HEK293 (cell line): ENCODE results near the gene DYNLT2.
"Not testable (repeated sequence)": the region's sequence is repeated elsewhere in the genome, so short reads cannot be mapped to it uniquely, and the experiment has no call there.

Source experiments
- CTCF ChIA-PET: fragments of 350-600 bp; formaldehyde crosslinking; extraction: SDS; loops from one replicate; lab custom pipeline; 2021; ENCODE audit warnings: antibody characterized with exemption; lab: Yijun Ruan, JAX
- POLR2A ChIA-PET: fragments of 300-600 bp; formaldehyde crosslinking; extraction: SDS; loops from one replicate; lab custom pipeline; 2020; ENCODE audit warnings: antibody characterized with exemption, inconsistent platforms; lab: Yijun Ruan, JAX
- H3K27ac ChIP-seq: fragments of 200-500 bp; sonication (Bioruptor generic); 2 replicates; pipeline ENCODE4 v1.5.1; 2014; ENCODE audit warnings: low read depth, low read length, control low read depth, inconsistent platforms; ENCODE audit errors: extremely low read depth
- H3K36me3 ChIP-seq, 2 experiments: fragments of 200-500 bp in 1 of 2; sonication (Bioruptor generic) in 1 of 2; 1 replicate in 1 of 2; 2 replicates in 1 of 2; pipeline ENCODE4 v1.5.1; 2014 to 2017; ENCODE audit warnings: inconsistent platforms in 2 of 2, low read length in 2 of 2; ENCODE audit not compliant: control insufficient read depth in 2 of 2, insufficient read depth in 1 of 2
- H3K4me1 ChIP-seq: fragments of 200-500 bp; sonication (Bioruptor generic); 2 replicates; pipeline ENCODE4 v1.5.1; 2014; ENCODE audit warnings: mild to moderate bottlenecking, low read length, inconsistent platforms; ENCODE audit not compliant: control insufficient read depth, insufficient read depth
- H3K4me3 ChIP-seq: 2 replicates; pipeline ENCODE4 v1.5.1; 2011; ENCODE audit warnings: low read depth, mild to moderate bottlenecking, control low read depth, low read length, moderate library complexity
- H3K9me3 ChIP-seq: fragments of 200-500 bp; sonication (Bioruptor generic); 2 replicates; pipeline ENCODE4 v1.5.1; 2014; ENCODE audit warnings: low read depth, low read length, inconsistent platforms; ENCODE audit not compliant: control insufficient read depth, insufficient read depth
- PRDM1 ChIP-seq: fragments of 450-650 bp; formaldehyde crosslinking; IDR thresholded peaks from 2 replicates; pipeline ENCODE4; 2016; ENCODE audit warnings: missing biosample characterization, missing genetic modification characterization
- TRIM28 ChIP-seq: IDR thresholded peaks from 2 replicates; pipeline ENCODE4 v1.6.1; 2011; ENCODE audit warnings: low read length, control low read depth, borderline replicate concordance
- ZBTB48 ChIP-seq: fragments of 450-650 bp; formaldehyde crosslinking; IDR thresholded peaks from 2 replicates; pipeline ENCODE4 v1.5.1; 2016; ENCODE audit warnings: missing biosample characterization, missing genetic modification characterization
- ZNF112 ChIP-seq: fragments of 450-650 bp; formaldehyde crosslinking; IDR thresholded peaks from 2 replicates; pipeline ENCODE4 v1.5.0; 2017; ENCODE audit warnings: missing biosample characterization, missing genetic modification characterization
- ZNF174 ChIP-seq: fragments of 450-650 bp; formaldehyde crosslinking; IDR thresholded peaks from 2 replicates; pipeline ENCODE4 v1.5.0; 2017; ENCODE audit warnings: missing biosample characterization, mild to moderate bottlenecking, missing genetic modification characterization
- ZNF221 ChIP-seq: fragments of 450-650 bp; formaldehyde crosslinking; IDR thresholded peaks from 2 replicates; pipeline ENCODE4 v1.5.1; 2017; ENCODE audit warnings: missing biosample characterization, missing genetic modification characterization, borderline replicate concordance
- ZNF341 ChIP-seq: fragments of 450-650 bp; formaldehyde crosslinking; IDR thresholded peaks from 2 replicates; pipeline ENCODE4; 2016; ENCODE audit warnings: low read depth, missing biosample characterization, missing genetic modification characterization
- ZNF660 ChIP-seq: fragments of 450-650 bp; IDR thresholded peaks from 2 replicates; pipeline ENCODE4 v1.5.1; 2018; ENCODE audit warnings: missing biosample characterization, mild to moderate bottlenecking, missing genetic modification characterization
- ZNF792 ChIP-seq: fragments of 450-650 bp; formaldehyde crosslinking; IDR thresholded peaks from 2 replicates; pipeline ENCODE4 v1.5.1; 2016; ENCODE audit warnings: missing biosample characterization, missing genetic modification characterization
- TF ChIP-seq, protein P1 (sequence below): fragments of 450-650 bp; formaldehyde crosslinking; IDR thresholded peaks from 2 replicates; pipeline ENCODE4 v1.5.1; 2016; ENCODE audit warnings: missing biosample characterization, missing genetic modification characterization
- TF ChIP-seq, protein P2 (sequence below): fragments of 450-650 bp; formaldehyde crosslinking; IDR thresholded peaks from 2 replicates; pipeline ENCODE4 v1.5.1; 2017; ENCODE audit warnings: missing biosample characterization, missing genetic modification characterization
- TF ChIP-seq, protein P3 (sequence below): fragments of 450-650 bp; formaldehyde crosslinking; IDR thresholded peaks from 2 replicates; pipeline ENCODE4 v1.5.1; 2016; ENCODE audit warnings: missing biosample characterization, missing genetic modification characterization
- TF ChIP-seq, protein P4 (sequence below): fragments of 450-650 bp; formaldehyde crosslinking; IDR thresholded peaks from 2 replicates; pipeline ENCODE4 v1.5.1; 2016; ENCODE audit warnings: missing biosample characterization, missing genetic modification characterization
- TF ChIP-seq, protein P5 (sequence below): fragments of 450-650 bp; formaldehyde crosslinking; IDR thresholded peaks from 2 replicates; pipeline ENCODE4 v1.5.1; 2017; ENCODE audit warnings: missing biosample characterization, missing genetic modification characterization

Gene DYNLT2

DNA sequence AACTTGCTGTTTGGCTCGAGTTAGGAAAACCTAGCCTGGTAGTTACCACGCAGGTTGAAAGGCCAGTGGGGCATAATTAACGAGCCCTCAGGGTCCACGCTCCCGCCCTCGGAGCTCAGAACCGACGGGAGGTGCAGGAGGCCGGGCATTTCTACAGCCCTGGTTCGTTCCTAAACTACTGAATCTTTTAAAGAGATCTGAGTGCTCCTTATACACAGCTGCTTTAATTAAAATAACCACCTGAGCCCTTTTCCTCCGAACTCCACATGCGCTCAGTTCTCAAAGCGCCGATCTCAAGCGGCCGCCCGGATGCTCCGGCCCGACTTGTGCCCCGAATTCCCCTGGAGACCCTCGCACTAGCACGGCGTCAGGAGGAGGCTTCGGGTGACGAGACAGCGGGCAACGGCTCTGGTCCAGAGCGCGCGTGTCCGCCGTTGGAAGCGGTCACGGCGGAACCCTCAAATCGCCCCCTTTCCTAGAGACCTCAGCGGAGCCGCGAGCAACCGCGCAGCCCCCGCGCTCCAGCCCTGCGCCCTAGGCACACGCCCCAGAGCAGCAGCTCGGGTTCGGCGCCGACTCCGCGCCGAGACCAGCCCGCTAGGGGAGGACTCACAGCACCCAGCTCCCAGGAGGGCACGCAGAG is 49.9 kb downstream of the DYNLT2 start (continued):
- TF ChIP-seq ZNF792 = no peak
- TF ChIP-seq, protein P1, sequence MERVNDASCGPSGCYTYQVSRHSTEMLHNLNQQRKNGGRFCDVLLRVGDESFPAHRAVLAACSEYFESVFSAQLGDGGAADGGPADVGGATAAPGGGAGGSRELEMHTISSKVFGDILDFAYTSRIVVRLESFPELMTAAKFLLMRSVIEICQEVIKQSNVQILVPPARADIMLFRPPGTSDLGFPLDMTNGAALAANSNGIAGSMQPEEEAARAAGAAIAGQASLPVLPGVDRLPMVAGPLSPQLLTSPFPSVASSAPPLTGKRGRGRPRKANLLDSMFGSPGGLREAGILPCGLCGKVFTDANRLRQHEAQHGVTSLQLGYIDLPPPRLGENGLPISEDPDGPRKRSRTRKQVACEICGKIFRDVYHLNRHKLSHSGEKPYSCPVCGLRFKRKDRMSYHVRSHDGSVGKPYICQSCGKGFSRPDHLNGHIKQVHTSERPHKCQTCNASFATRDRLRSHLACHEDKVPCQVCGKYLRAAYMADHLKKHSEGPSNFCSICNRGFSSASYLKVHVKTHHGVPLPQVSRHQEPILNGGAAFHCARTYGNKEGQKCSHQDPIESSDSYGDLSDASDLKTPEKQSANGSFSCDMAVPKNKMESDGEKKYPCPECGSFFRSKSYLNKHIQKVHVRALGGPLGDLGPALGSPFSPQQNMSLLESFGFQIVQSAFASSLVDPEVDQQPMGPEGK (tag by site-specific recombination) = no peak; the same call in 1 of the 2 replicates

DNA sequence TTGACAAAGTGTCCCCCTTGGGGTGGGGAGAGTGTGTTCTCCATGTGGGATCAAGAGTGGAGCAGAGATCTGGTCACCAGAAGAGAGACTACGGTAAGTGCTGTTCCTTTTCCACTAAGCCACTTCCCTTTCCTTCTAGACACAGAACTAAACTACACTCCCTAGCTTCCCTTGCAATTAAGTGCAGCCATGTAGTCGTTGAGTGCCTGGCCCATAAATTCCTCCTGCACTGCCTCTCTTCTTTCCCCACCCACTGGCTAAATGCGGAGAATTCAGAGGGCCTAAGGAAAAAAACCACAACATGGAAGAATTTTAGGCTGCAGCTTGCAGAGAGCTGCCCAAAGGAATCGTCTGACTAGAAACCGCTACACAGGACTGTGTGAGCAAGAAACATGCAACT is 51.1 kb downstream of the DYNLT2 start:
- Histone ChIP-seq H3K27ac (no peak overlapping the region), H3K4me3 (no peak overlapping the region), H3K36me3 (peaks cover 0 to 59% of the 10 kb centered on the region in 2 experiments; a peak in 1 of 3 replicates), H3K9me3 (no peaks in the 10 kb centered on the region), H3K4me1 (peaks cover 9% of the 10 kb centered on the region; the same call in 1 of the 2 replicates)
- ChIA-PET POLR2A (no interaction called here), CTCF (interaction anchor here (0.6 to 1.4 kb wide), 3 partner anchors 28 to 1331 kb away, joined by 3 to 5 read pairs (median 3); no protein-coding TSS in a partner anchor)
- no peak for TF ChIP-seq ZNF221 (tag by site-specific recombination)
- 0 out of 2 replicates have a peak, but pooled peaks have one; percentile 21 for TF ChIP-seq PRDM1 (tag by site-specific recombination)
- TF ChIP-seq, protein P2, sequence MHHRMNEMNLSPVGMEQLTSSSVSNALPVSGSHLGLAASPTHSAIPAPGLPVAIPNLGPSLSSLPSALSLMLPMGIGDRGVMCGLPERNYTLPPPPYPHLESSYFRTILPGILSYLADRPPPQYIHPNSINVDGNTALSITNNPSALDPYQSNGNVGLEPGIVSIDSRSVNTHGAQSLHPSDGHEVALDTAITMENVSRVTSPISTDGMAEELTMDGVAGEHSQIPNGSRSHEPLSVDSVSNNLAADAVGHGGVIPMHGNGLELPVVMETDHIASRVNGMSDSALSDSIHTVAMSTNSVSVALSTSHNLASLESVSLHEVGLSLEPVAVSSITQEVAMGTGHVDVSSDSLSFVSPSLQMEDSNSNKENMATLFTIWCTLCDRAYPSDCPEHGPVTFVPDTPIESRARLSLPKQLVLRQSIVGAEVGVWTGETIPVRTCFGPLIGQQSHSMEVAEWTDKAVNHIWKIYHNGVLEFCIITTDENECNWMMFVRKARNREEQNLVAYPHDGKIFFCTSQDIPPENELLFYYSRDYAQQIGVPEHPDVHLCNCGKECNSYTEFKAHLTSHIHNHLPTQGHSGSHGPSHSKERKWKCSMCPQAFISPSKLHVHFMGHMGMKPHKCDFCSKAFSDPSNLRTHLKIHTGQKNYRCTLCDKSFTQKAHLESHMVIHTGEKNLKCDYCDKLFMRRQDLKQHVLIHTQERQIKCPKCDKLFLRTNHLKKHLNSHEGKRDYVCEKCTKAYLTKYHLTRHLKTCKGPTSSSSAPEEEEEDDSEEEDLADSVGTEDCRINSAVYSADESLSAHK (tag by site-specific recombination) = peak; percentile 84
- TF ChIP-seq, protein P3, sequence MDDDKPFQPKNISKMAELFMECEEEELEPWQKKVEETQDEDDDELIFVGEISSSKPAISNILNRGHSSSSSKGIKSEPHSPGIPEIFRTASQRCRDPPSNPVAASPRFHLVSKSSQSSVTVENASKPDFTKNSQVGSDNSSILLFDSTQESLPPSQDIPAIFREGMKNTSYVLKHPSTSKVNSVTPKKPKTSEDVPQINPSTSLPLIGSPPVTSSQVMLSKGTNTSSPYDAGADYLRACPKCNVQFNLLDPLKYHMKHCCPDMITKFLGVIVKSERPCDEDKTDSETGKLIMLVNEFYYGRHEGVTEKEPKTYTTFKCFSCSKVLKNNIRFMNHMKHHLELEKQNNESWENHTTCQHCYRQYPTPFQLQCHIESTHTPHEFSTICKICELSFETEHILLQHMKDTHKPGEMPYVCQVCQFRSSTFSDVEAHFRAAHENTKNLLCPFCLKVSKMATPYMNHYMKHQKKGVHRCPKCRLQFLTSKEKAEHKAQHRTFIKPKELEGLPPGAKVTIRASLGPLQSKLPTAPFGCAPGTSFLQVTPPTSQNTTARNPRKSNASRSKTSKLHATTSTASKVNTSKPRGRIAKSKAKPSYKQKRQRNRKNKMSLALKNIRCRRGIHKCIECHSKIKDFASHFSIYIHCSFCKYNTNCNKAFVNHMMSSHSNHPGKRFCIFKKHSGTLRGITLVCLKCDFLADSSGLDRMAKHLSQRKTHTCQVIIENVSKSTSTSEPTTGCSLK = no peak
- TF ChIP-seq ZBTB48 = peak; percentile 90

DNA sequence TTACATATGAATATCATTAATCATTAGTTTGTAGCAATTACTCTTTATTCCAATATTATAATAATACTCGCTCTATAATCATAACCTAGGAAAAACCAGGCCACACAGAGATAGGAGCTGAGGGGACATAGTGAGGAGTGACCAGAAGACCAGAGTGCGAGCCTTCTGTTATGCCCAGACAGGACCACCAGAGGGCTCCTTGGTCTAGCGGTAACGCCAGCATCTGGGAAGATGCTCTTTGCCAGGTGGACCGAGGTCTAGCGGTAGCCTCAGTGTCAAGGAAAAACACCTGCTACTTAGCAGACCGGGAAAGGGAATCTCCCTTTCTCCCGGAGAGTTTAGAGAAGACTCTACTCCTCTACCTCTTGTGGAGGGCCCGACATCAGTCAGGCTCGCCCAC is 54.3 kb downstream of the DYNLT2 start:
- peaks cover 0 to 47% of the 10 kb centered on the region in 2 experiments; a peak in 2 of 3 replicates for H3K36me3 ChIP-seq
- POLR2A ChIA-PET, H3K4me3 ChIP-seq, H3K27ac ChIP-seq, H3K4me1 ChIP-seq, H3K9me3 ChIP-seq: not testable (repeated sequence)
- CTCF ChIA-PET = interaction anchor here (0.7 kb wide), 1 partner anchor 303 kb away, joined by 3 read pairs; no protein-coding TSS in a partner anchor

DNA sequence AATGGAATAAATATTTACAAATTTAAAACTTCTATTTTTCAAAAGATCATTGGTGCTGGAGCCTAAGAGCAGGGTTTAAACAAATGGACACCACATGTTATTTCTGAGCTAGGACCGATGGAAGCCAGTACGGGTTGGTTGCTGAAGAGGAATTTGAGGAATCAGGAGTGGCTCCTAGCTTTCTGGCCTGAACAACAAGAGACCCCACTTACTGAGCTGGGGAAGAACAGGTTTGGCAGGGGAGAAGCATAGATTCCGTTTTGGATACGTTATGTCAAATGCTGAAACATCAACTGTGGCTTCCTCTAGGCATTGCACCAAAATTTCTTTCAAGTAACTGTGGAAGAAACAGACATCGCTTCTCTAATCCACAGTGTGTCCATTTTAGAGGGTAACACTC is 56.2 kb downstream of the DYNLT2 start:
- peaks cover 0 to 54% of the 10 kb centered on the region in 2 experiments; a peak in 2 of 3 replicates for H3K36me3 ChIP-seq
- CTCF ChIA-PET = no interaction called here
- H3K27ac ChIP-seq = no peak overlapping the region
- H3K4me1 ChIP-seq = no peaks in the 10 kb centered on the region
- H3K9me3 ChIP-seq = no peaks in the 10 kb centered on the region
- H3K4me3 ChIP-seq = no peak overlapping the region
- POLR2A ChIA-PET = no interaction called here
- TF ChIP-seq, protein P4, sequence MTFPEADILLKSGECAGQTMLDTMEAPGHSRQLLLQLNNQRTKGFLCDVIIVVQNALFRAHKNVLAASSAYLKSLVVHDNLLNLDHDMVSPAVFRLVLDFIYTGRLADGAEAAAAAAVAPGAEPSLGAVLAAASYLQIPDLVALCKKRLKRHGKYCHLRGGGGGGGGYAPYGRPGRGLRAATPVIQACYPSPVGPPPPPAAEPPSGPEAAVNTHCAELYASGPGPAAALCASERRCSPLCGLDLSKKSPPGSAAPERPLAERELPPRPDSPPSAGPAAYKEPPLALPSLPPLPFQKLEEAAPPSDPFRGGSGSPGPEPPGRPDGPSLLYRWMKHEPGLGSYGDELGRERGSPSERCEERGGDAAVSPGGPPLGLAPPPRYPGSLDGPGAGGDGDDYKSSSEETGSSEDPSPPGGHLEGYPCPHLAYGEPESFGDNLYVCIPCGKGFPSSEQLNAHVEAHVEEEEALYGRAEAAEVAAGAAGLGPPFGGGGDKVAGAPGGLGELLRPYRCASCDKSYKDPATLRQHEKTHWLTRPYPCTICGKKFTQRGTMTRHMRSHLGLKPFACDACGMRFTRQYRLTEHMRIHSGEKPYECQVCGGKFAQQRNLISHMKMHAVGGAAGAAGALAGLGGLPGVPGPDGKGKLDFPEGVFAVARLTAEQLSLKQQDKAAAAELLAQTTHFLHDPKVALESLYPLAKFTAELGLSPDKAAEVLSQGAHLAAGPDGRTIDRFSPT (tag by site-specific recombination) = no peak
- no peak for TF ChIP-seq ZNF174 (tag by site-specific recombination)
- TF ChIP-seq ZNF341 = no peak
- no peak for TF ChIP-seq TRIM28
- no peak for TF ChIP-seq ZNF660 (tag by site-specific recombination)
- TF ChIP-seq, protein P5, sequence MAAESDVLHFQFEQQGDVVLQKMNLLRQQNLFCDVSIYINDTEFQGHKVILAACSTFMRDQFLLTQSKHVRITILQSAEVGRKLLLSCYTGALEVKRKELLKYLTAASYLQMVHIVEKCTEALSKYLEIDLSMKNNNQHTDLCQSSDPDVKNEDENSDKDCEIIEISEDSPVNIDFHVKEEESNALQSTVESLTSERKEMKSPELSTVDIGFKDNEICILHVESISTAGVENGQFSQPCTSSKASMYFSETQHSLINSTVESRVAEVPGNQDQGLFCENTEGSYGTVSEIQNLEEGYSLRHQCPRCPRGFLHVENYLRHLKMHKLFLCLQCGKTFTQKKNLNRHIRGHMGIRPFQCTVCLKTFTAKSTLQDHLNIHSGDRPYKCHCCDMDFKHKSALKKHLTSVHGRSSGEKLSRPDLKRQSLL (tag by site-specific recombination) = no peak
- no peak for TF ChIP-seq ZNF112 (tag by site-specific recombination)
